GM12891 (cell line): ENCODE measurements around the gene BUD31.

Experiments used
- DNase-seq: peaks from one replicate; pipeline ENCODE4 v3.0.0; 2011; ENCODE audit warnings: low spot score; ENCODE audit not compliant: insufficient read length
- FAIRE-seq: peaks from 2 replicates; lab custom pipeline; 2011; peaks lifted over from hg19 to GRCh38; lab: Jason Lieb, UNC
- PAX5 ChIP-seq: IDR thresholded peaks from 2 replicates; pipeline ENCODE4 v1.6.1; 2011; ENCODE audit warnings: low read length, moderate library complexity, mild to moderate bottlenecking; ENCODE audit not compliant: insufficient read depth, severe bottlenecking
- POLR2A ChIP-seq: IDR thresholded peaks from 2 replicates; pipeline ENCODE4 v1.6.1; 2011; ENCODE audit warnings: low read depth, low read length, control low read depth
- POLR2AphosphoS5 ChIP-seq: IDR thresholded peaks from 2 replicates; pipeline ENCODE4 v1.6.1; 2011; ENCODE audit warnings: low read depth, low read length, control low read depth
- POU2F2 ChIP-seq: IDR thresholded peaks from 2 replicates; pipeline ENCODE4 v1.6.1; 2011; ENCODE audit warnings: low read depth, mild to moderate bottlenecking, control low read depth, low read length, moderate library complexity
- SPI1 ChIP-seq: IDR thresholded peaks from 2 replicates; pipeline ENCODE4 v1.6.1; 2011; ENCODE audit warnings: low read depth, low read length, control low read depth
- TAF1 ChIP-seq: IDR thresholded peaks from 2 replicates; pipeline ENCODE4 v1.6.1; 2011; ENCODE audit warnings: low read depth, low read length, control low read depth

BUD31 gene

GRCh38 chr7:99398891-99399445 lies 9.8 kb upstream of the BUD31 start:
- DNase-seq (no peak), FAIRE-seq (no peak)
- no peak; the same call in 1 of the 2 replicates for TF ChIP-seq POU2F2
- TF ChIP-seq POLR2A = 0 out of 2 replicates have a peak, but pooled peaks have one; percentile 33
- TF ChIP-seq POLR2AphosphoS5 = no peak

DNA sequence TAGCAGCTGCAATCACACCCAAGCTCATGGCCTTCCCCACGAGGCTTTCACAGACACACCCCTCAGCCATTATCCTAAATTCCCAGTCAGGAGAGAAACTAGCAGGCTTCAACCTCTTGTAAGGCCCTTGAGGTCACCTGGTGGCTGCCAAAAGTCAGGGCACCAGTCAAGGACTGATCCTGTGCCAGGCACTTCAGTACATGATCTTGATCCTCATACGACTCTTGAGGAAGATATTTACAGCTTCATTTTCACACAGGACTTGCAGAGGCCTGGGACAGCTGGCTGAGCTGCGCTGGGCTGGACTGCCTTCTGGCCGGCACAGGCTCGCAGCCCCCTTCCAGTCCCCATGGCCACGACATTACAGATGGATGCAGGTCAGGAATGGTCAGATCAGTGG lies 9.2 kb upstream of the BUD31 start:
- TF ChIP-seq TAF1 = no peak
- no peak for TF ChIP-seq POU2F2
- no peak for TF ChIP-seq POLR2A
- TF ChIP-seq PAX5 = no peak
- no peak for TF ChIP-seq SPI1
- TF ChIP-seq POLR2AphosphoS5 = no peak; the same call in 1 of the 2 replicates
- no peak for DNase-seq
- FAIRE-seq = no peak

DNA sequence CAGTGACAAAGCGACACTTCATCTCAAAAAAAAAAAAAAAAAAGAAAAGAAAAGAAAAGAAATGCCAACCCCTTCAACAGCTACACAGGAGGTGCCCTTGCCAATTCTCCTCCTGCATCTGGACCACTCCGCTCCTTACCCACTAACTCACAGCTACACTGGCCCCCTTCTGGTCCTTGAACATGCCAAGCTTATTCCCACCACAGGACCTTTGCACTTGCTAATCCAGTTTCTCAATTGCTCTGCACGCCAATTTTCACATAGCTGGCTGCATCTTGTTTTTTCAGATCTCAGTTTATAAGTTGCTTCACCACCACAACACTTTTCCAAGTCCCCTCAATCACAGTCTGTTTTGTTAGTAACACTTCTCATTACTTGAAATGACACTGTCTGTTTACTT lies 5.9 kb upstream of the BUD31 start:
- TF ChIP-seq SPI1 = no peak
- TF ChIP-seq PAX5 = no peak
- TF ChIP-seq POLR2AphosphoS5 = no peak
- TF ChIP-seq POLR2A = no peak
- no peak for TF ChIP-seq POU2F2
- TF ChIP-seq TAF1 = no peak
- FAIRE-seq (no peak), DNase-seq (no peak)

DNA sequence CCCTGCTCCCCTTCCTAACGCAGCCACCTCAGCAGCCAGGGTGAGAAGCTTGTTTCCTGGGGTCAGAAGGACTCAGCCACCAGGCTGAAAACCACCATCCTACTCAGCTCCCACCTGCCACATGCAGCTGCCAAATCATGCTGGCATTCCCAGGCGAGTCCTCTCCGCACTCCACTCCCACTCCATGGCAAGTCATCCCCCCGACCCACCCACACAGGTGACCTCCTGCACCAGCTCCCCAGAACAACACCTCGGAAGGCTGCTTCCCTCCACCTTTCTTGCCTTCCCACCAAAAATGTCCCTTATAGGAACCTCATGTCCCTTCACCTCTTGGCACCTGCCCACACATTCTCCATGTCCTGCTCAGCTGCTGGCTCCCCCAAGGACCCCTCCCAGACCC lies 5.0 kb upstream of the BUD31 start:
- FAIRE-seq (no peak), DNase-seq (no peak)
- TF ChIP-seq PAX5 (no peak), POU2F2 (no peak), POLR2A (0 out of 2 replicates have a peak, but pooled peaks have one; percentile 26)

- DNase-seq (no peak), FAIRE-seq (no peak)
- TF ChIP-seq POU2F2 (no peak), POLR2AphosphoS5 (no peak), PAX5 (no peak), SPI1 (no peak), POLR2A (no peak), TAF1 (no peak)
Measured at GRCh38 chr7:99404235-99404976, 4.4 kb upstream of the BUD31 start.

DNA sequence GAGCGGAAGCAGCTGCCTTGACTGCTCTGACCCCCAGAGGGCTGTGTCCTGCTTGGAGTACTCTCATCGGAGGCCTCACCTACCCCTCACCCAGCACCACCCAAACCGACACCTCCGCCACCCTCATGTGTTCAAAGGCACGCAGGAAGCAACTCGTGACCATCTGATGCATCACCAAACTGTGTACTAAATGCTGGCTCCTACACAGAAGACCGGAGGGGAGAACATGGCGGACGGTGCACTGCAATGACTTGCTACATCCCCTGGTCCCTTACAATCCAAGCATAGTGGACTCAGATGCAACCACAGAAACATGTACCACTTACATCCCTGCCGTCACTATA lies 3.8 kb upstream of the BUD31 start:
- DNase-seq = no peak
- no peak for TF ChIP-seq SPI1
- no peak for TF ChIP-seq TAF1
- no peak for TF ChIP-seq POU2F2
- no peak for TF ChIP-seq POLR2A
- TF ChIP-seq POLR2AphosphoS5 = no peak
- TF ChIP-seq PAX5 = no peak

GRCh38 chr7:99406557-99406956 lies 2.2 kb upstream of the BUD31 start:
- no peak for FAIRE-seq
- no peak for DNase-seq
- no peak for TF ChIP-seq POU2F2

More for the DNA sequence above, 3.8 kb upstream of the BUD31 start:
- no peak for FAIRE-seq

GRCh38 chr7:99407872-99408378 lies 844 bp upstream of the BUD31 start:
- DNase-seq (no peak), FAIRE-seq (no peak)
- TF ChIP-seq PAX5 (no peak), POU2F2 (no peak), TAF1 (no peak), POLR2A (no peak), POLR2AphosphoS5 (no peak), SPI1 (no peak)

- TF ChIP-seq POLR2AphosphoS5 = no peak
- no peak for TF ChIP-seq TAF1
- TF ChIP-seq POU2F2 = no peak
- TF ChIP-seq POLR2A = no peak
- no peak for TF ChIP-seq PAX5
- TF ChIP-seq SPI1 = no peak
- FAIRE-seq = no peak
- no peak for DNase-seq
Measured at GRCh38 chr7:99409192-99409572, 413 bp downstream of the BUD31 start.

DNA sequence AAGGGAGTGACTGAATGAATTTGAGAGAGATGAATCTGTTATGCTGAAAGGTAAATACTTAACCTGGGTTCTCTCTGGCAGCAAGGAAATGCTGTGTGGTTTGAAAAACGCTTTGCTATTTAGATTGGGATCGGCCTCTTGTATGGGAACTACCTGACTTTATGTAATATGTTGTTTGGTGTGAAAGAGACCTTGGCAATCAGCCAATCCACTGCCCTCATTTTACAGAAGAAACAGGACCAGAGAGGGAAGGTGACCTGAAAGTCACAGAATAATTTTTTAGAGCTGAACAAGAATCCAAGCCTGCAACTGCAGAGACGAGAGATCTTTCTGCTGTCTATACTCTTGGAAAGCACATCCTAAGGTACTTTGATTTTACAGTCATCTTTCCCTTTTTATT lies 1.0 kb downstream of the BUD31 start:
- DNase-seq (no peak), FAIRE-seq (no peak)
- TF ChIP-seq TAF1 (no peak), PAX5 (no peak), SPI1 (no peak), POU2F2 (no peak), POLR2A (no peak), POLR2AphosphoS5 (no peak)
